ENCODE results near the gene MFSD6. TPM values are rescaled to one million over a fixed set of nuclear protein-coding genes. Genes with fewer than 3 reads are reported as not detected.

The MFSD6 gene
- polyA plus RNA-seq, 2 of the 4 experiments (the other 2 are of a cell fraction), result 14.3 to 41.3 TPM

DNA sequence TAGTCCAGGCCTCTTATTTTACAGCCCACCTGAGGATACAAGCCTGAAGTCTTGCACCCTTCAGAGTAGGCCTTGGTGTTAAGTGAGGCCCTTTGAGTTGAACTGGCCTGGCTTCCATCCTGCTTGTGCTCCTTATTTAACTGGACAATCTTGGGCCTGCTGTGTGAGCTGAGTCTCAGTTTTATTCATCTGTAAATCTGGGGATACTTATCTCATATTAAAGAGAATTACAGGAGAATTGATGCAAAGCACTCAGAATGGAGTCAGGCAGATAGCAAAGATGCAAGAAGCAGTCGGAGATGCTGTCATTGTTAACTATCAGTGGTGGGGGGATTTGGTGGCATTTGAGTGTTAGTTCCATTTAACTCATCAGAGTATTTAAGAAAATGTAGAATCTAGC lies 36.8 kb downstream of the MFSD6 start:
- WGBS (ENCODE audit: missing lambda C conversion rate), result 94% methylated on average over 1 of the region's 1 CpG
- ATAC-seq (no peak), DNase-seq (ENCODE audit: low read depth in 1 of 2, low spot score in 1 of 2) (no peak), FAIRE-seq (no peak)
- TF ChIP-seq HEYL (CRISPR knock-in tag; IDR thresholded peaks at IDR 0.05) (no peak), ESRRA (IDR thresholded peaks at IDR 0.05; ENCODE audit: borderline replicate concordance, low read length) (no peak), NFE2L2 (conservative IDR thresholded peaks at IDR 0.05; ENCODE audit: low read length) (no peak), RFX5 (IDR thresholded peaks at IDR 0.05) (no peak), RCOR1 (IDR thresholded peaks at IDR 0.05; ENCODE audit: low read depth, low read length) (no peak), TP53 (CRISPR knock-in tag; IDR thresholded peaks at IDR 0.05) (no peak), HDAC2 (IDR thresholded peaks at IDR 0.05) (no peak), ZNF302 (CRISPR knock-in tag; IDR thresholded peaks at IDR 0.05) (no peak), CEBPB (IDR thresholded peaks at IDR 0.05) (no peak), MAFK (IDR thresholded peaks at IDR 0.05; ENCODE audit: partially characterized antibody) (no peak), JUNB (IDR thresholded peaks at IDR 0.05) (no peak)
- TF ChIP-seq, protein P1, sequence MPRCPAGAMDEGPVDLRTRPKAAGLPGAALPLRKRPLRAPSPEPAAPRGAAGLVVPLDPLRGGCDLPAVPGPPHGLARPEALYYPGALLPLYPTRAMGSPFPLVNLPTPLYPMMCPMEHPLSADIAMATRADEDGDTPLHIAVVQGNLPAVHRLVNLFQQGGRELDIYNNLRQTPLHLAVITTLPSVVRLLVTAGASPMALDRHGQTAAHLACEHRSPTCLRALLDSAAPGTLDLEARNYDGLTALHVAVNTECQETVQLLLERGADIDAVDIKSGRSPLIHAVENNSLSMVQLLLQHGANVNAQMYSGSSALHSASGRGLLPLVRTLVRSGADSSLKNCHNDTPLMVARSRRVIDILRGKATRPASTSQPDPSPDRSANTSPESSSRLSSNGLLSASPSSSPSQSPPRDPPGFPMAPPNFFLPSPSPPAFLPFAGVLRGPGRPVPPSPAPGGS (IDR thresholded peaks at IDR 0.05), result no peak
- TF ChIP-seq, protein P2, sequence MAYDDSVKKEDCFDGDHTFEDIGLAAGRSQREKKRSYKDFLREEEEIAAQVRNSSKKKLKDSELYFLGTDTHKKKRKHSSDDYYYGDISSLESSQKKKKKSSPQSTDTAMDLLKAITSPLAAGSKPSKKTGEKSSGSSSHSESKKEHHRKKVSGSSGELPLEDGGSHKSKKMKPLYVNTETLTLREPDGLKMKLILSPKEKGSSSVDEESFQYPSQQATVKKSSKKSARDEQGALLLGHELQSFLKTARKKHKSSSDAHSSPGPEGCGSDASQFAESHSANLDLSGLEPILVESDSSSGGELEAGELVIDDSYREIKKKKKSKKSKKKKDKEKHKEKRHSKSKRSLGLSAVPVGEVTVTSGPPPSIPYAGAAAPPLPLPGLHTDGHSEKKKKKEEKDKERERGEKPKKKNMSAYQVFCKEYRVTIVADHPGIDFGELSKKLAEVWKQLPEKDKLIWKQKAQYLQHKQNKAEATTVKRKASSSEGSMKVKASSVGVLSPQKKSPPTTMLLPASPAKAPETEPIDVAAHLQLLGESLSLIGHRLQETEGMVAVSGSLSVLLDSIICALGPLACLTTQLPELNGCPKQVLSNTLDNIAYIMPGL (CRISPR knock-in tag; IDR thresholded peaks at IDR 0.05; ENCODE audit: borderline replicate concordance), result no peak
- TF ChIP-seq, protein P3, sequence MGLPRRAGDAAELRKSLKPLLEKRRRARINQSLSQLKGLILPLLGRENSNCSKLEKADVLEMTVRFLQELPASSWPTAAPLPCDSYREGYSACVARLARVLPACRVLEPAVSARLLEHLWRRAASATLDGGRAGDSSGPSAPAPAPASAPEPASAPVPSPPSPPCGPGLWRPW (IDR thresholded peaks at IDR 0.05), result no peak
- TF ChIP-seq, protein P4, sequence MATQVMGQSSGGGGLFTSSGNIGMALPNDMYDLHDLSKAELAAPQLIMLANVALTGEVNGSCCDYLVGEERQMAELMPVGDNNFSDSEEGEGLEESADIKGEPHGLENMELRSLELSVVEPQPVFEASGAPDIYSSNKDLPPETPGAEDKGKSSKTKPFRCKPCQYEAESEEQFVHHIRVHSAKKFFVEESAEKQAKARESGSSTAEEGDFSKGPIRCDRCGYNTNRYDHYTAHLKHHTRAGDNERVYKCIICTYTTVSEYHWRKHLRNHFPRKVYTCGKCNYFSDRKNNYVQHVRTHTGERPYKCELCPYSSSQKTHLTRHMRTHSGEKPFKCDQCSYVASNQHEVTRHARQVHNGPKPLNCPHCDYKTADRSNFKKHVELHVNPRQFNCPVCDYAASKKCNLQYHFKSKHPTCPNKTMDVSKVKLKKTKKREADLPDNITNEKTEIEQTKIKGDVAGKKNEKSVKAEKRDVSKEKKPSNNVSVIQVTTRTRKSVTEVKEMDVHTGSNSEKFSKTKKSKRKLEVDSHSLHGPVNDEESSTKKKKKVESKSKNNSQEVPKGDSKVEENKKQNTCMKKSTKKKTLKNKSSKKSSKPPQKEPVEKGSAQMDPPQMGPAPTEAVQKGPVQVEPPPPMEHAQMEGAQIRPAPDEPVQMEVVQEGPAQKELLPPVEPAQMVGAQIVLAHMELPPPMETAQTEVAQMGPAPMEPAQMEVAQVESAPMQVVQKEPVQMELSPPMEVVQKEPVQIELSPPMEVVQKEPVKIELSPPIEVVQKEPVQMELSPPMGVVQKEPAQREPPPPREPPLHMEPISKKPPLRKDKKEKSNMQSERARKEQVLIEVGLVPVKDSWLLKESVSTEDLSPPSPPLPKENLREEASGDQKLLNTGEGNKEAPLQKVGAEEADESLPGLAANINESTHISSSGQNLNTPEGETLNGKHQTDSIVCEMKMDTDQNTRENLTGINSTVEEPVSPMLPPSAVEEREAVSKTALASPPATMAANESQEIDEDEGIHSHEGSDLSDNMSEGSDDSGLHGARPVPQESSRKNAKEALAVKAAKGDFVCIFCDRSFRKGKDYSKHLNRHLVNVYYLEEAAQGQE (IDR thresholded peaks at IDR 0.05), result no peak
- CTCF ChIA-PET, result no interaction called here
- no peak overlapping the region for H3K27ac ChIP-seq
- H3K4me2 ChIP-seq, result no peak overlapping the region
- peaks cover 5% of the 10 kb centered on the region; the same call in 1 of the 3 replicates for H3K4me1 ChIP-seq
- POLR2A ChIA-PET, result no interaction called here
- H3K4me3 ChIP-seq, result no peak overlapping the region
- H3K9me3 ChIP-seq, result no peaks in the 10 kb centered on the region

DNA sequence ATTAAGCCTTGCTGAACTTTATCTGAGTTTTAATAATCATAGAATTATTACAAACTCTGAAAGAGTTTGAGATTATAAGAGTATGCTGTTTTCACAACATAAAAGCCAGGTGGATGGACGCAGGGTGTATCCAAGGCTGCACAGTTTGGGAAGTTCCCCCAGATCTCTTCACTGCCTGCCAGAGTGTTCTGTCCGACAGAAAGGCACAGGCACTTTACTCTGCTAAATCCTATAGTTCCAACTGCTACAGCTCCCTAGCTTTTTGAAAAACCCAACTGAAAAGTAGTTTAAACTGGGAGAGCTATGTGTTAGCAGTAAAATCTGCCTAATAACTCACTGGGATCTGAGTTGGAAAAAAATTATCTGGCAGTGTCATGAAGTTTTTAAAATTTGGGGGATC lies 38.0 kb downstream of the MFSD6 start:
- Histone ChIP-seq H3K4me3 (no peak overlapping the region), H3K4me2 (no peak overlapping the region), H3K4me1 (no peaks in the 10 kb centered on the region), H3K9me3 (no peaks in the 10 kb centered on the region), H3K27ac (no peak overlapping the region)
- no peak for ATAC-seq
- no peak for FAIRE-seq
- 93% methylated on average over 2 of the region's 2 CpGs for WGBS (ENCODE audit: missing lambda C conversion rate)
- DNase-seq (ENCODE audit: low read depth in 1 of 2, low spot score in 1 of 2), result no peak
- ChIA-PET CTCF (interaction anchor here (1.1 to 2.1 kb wide), 2 partner anchors 9 to 63 kb away, joined by 3 to 6 read pairs; no protein-coding TSS in a partner anchor), POLR2A (no interaction called here)
- TF ChIP-seq MAFK (IDR thresholded peaks at IDR 0.05; ENCODE audit: partially characterized antibody) (no peak), SREBF2 (IDR thresholded peaks at IDR 0.05) (no peak), MAZ (IDR thresholded peaks at IDR 0.05; ENCODE audit: borderline replicate concordance, low read depth, low read length) (no peak), ZSCAN20 (CRISPR knock-in tag; IDR thresholded peaks at IDR 0.05) (no peak), EHMT2 (IDR thresholded peaks at IDR 0.05; ENCODE audit: low read depth) (no peak), ZC3H11A (IDR thresholded peaks at IDR 0.05) (no peak), RAD21 (conservative IDR thresholded peaks at IDR 0.05 in 1 of 2, IDR thresholded peaks at IDR 0.05 in 1 of 2) (no peak), CBX8 (IDR thresholded peaks at IDR 0.05) (no peak), BHLHE40 (IDR thresholded peaks at IDR 0.05; ENCODE audit: low read depth, low read length) (no peak), KDM5A (IDR thresholded peaks at IDR 0.05) (no peak), HOXB5 (CRISPR knock-in tag; IDR thresholded peaks at IDR 0.05) (no peak), HOXB13 (CRISPR knock-in tag; IDR thresholded peaks at IDR 0.05; ENCODE audit: low read depth) (no peak), POLR2AphosphoS2 (conservative IDR thresholded peaks at IDR 0.05; ENCODE audit: low read length) (no peak), ESRRA (IDR thresholded peaks at IDR 0.05; ENCODE audit: borderline replicate concordance, low read length) (no peak)
- TF ChIP-seq, protein P1 (IDR thresholded peaks at IDR 0.05), result no peak
- TF ChIP-seq, protein P5, sequence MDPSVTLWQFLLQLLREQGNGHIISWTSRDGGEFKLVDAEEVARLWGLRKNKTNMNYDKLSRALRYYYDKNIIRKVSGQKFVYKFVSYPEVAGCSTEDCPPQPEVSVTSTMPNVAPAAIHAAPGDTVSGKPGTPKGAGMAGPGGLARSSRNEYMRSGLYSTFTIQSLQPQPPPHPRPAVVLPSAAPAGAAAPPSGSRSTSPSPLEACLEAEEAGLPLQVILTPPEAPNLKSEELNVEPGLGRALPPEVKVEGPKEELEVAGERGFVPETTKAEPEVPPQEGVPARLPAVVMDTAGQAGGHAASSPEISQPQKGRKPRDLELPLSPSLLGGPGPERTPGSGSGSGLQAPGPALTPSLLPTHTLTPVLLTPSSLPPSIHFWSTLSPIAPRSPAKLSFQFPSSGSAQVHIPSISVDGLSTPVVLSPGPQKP (IDR thresholded peaks at IDR 0.05; ENCODE audit: low read depth, low read length), result no peak
- TF ChIP-seq, protein P6, sequence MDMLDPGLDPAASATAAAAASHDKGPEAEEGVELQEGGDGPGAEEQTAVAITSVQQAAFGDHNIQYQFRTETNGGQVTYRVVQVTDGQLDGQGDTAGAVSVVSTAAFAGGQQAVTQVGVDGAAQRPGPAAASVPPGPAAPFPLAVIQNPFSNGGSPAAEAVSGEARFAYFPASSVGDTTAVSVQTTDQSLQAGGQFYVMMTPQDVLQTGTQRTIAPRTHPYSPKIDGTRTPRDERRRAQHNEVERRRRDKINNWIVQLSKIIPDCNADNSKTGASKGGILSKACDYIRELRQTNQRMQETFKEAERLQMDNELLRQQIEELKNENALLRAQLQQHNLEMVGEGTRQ (IDR thresholded peaks at IDR 0.05), result no peak
